Measurements from ENCODE around the gene KANTR. TPM values are rescaled to one million over a fixed set of nuclear protein-coding genes. Genes with fewer than 3 reads are reported as not detected.

The KANTR gene
- total RNA-seq, 4 donors from 2014 or later = 15.5 to 41.5 (median 21.8) TPM

- no peaks in the 10 kb centered on the region for H3K36me3 ChIP-seq
- no peak for DNase-seq
- no peaks in the 10 kb centered on the region for H3K9me3 ChIP-seq
- H3K4me3 ChIP-seq (replicated peaks in 1 of 3) = no peak overlapping the region
- intact Hi-C loops (cut with DNase I) = no loop called here
- no peak overlapping the region for H3K27ac ChIP-seq
- TF ChIP-seq POLR2A (IDR thresholded peaks at IDR 0.05) = no peak
- no peaks in the 10 kb centered on the region for H3K27me3 ChIP-seq
- no peaks in the 10 kb centered on the region for H3K4me1 ChIP-seq
These were observed 31.6 kb downstream of the KANTR start for GRCh38 chrX:53125506-53125905.

- no peaks in the 10 kb centered on the region for H3K27me3 ChIP-seq
- no peaks in the 10 kb centered on the region for H3K9me3 ChIP-seq
- DNase-seq = no peak
- no peak for TF ChIP-seq CTCF (IDR thresholded peaks at IDR 0.05)
- TF ChIP-seq POLR2A (IDR thresholded peaks at IDR 0.05) = no peak
- H3K4me3 ChIP-seq (replicated peaks in 1 of 3) = no peak overlapping the region
- no peak overlapping the region for H3K27ac ChIP-seq
- intact Hi-C loops (cut with DNase I) = no loop called here
- no peaks in the 10 kb centered on the region for H3K36me3 ChIP-seq
- WGBS, 2 donors = 96 to 100% methylated on average over 2 of the region's 2 CpGs
- no peaks in the 10 kb centered on the region for H3K4me1 ChIP-seq
These were observed 32.4 kb downstream of the KANTR start for GRCh38 chrX:53126377-53126776.

- 66 to 83% methylated on average over 1 to 3 of the region's 3 CpGs for WGBS, 2 donors
- H3K27me3 ChIP-seq = no peaks in the 10 kb centered on the region
- no peaks in the 10 kb centered on the region for H3K9me3 ChIP-seq
- H3K27ac ChIP-seq = no peak overlapping the region
- no peaks in the 10 kb centered on the region for H3K4me1 ChIP-seq
- no peaks in the 10 kb centered on the region for H3K36me3 ChIP-seq
- no peak for DNase-seq
- intact Hi-C loops (cut with DNase I) = no loop called here
- TF ChIP-seq CTCF (IDR thresholded peaks at IDR 0.05) (no peak), POLR2A (IDR thresholded peaks at IDR 0.05) (no peak)
- H3K4me3 ChIP-seq (replicated peaks in 1 of 3) = no peak overlapping the region
These were observed 34.3 kb downstream of the KANTR start for GRCh38 chrX:53128097-53128749.

GRCh38 chrX:53133400-53133799, 39.5 kb downstream of the KANTR start:
- TF ChIP-seq CTCF (IDR thresholded peaks at IDR 0.05) (no peak), POLR2A (IDR thresholded peaks at IDR 0.05) (no peak)
- no peaks in the 10 kb centered on the region for H3K36me3 ChIP-seq
- WGBS, 2 donors = 100% methylated on average over 1 to 4 of the region's 4 CpGs
- H3K4me1 ChIP-seq = no peaks in the 10 kb centered on the region
- intact Hi-C loops (cut with DNase I) = no loop called here
- no peaks in the 10 kb centered on the region for H3K27me3 ChIP-seq
- no peak for DNase-seq
- no peak overlapping the region for H3K4me3 ChIP-seq (replicated peaks in 1 of 3)
- H3K9me3 ChIP-seq = no peaks in the 10 kb centered on the region
- no peak overlapping the region for H3K27ac ChIP-seq

- no peak for TF ChIP-seq POLR2A (IDR thresholded peaks at IDR 0.05)
- no peak for TF ChIP-seq CTCF (IDR thresholded peaks at IDR 0.05)
- Histone ChIP-seq H3K27me3 (no peaks in the 10 kb centered on the region), H3K4me3 (replicated peaks in 1 of 3) (no peak overlapping the region), H3K27ac (no peak overlapping the region), H3K4me1 (no peaks in the 10 kb centered on the region), H3K9me3 (no peaks in the 10 kb centered on the region), H3K36me3 (no peaks in the 10 kb centered on the region)
- no peak for DNase-seq
- intact Hi-C loops (cut with DNase I) = no loop called here
- WGBS, 2 donors = 93% methylated on average over 2 of the region's 2 CpGs
These were observed 41.6 kb downstream of the KANTR start for GRCh38 chrX:53135581-53135980.
